HuH-7.5 (cell line): ENCODE results near the gene TCERG1L.

Experiments used
- DNase-seq: peaks from one replicate; pipeline ENCODE4 v3.0.0; 2011; ENCODE audit warnings: low spot score

TCERG1L gene

GRCh38 chr10:131207176-131207575 lies 104.3 kb downstream of the TCERG1L start:
- no peak for DNase-seq

DNA sequence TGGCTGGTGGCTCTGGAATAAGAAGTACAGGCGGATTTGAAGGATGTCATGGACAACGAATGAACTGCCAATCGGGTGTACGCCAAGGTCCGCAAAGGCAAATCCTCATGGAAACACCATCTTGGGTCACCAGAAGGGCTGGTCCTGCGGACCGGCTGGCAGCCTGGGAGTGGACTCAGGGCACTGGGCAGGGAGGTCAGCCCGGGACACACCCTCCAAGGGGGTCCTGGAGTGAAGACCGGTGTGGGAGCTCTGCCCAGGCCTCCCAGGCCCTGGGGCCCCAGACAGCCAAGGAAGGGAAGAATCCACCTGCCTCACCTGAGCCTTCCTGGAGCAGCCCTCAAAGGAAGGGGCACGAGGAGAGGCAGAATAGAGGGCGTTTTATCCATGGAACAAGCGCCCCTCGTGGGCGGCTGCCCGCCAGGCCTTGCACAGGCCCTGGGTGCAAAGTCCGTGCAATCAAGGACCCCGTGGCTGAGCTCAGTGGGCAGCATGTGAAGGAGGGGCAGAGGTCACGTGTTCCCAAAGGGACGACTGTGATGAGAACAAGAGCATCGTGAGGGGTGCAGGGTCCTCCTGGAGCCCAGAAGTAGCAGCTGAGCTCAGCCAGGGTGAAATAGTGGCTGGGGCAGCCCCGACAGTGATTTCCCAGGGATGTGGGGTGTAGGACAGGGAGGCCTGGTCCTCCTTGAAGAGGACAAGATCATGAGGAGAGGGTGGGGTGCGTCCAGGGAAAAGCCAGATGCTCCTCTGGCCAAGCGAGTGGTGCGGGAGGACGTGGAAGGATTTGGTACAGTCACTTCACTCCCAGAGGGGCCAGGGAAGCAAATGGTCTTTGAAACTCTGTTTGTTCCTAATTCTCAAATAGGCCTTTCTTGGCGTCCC lies 105.2 kb downstream of the TCERG1L start:
- DNase-seq, result no peak

- DNase-seq, result no peak
Measured at GRCh38 chr10:131205556-131205955, 106.0 kb downstream of the TCERG1L start.

- DNase-seq, result no peak
Measured at GRCh38 chr10:131204406-131205152, 106.9 kb downstream of the TCERG1L start.

DNA sequence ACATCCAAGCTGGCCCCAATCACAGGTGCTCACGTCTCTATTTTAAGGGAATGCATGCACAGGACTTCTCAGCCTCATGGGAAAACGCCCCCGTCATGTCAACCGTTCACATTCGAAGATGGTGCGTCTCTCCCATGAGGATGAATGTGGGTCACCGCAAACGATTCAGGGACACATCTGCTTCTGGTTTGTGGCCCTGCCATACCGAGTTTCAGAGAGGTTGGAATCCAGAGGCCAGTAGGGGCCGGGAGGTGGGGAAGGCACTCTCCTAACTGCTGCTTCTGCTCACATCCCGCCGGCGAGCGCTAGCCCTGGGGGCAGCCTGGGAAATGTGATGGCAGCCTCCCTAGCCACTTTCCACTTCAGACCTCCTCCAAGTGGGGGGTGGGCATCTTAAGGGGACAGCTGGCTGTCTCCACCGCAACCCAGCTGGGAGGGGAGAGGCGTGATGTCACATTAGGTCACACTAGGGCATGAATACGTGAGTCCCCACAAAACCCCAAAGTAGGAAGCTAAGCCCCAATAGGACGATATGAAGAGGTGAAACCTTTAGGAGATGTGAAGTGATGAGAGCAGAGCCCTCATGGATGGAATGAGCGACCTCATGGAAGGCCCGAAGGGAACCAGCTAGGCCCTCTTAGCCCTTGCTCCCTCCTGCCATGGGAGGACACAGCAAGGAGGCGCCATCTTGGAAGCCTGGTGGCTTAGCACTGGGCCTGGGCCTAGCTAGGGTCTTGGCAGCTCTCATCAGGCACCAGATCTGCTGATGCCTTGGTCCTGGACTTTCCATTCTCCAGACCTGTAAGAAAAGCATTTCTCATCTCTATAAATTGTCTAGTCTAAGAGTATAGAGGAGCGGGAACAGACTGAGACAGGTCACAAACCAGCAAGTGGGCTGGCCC lies 107.8 kb downstream of the TCERG1L start:
- DNase-seq, result no peak

DNA sequence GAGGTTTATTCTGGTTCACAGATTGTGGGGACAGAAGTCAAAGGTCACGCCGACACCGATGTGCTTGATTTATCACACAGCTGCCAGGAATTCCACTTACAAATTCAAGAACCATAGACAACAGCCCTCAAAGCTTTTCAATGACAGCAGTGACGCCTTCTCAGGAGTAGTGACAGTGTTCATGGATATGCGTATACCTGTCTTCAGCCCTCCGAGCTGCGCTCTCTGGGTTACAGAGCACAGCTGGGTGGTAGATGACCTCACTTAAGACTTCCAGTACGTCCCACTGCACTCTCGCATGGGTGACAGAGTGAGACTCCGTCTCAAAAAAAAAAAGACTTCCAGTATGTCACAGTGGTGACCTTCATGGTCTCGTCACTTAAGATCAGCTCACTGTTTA lies 108.5 kb downstream of the TCERG1L start:
- DNase-seq, result no peak

- DNase-seq, result no peak
Measured at GRCh38 chr10:131201741-131202515, 109.6 kb downstream of the TCERG1L start.

DNA sequence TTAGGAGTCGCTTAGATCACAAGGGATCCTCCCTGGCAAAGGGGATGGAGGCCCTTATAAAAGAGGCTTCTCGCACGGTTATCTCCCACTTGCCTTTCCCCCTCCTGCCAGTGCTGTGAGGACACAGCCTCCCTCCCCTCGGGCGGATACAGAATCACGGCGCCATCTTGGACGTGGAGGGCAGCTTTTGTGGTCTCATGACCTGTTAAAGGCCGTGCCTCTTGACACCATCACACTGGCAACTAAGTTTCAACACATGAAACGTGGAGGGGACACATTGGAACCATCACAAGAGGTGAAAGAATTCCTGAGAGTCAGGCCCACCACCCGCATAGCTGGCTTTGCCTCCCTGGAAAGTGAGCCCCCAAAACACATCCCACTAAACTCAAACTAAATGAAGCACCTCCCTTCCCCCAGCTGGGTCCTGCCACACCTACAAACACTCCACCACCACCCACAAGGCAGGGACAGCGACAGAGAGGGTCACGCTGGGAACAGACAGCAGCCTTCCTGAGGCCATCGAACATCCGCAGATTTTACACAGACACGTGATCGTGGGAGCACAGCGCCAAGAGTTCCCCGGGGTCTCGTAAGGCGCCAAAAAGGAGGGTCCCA lies 110.6 kb downstream of the TCERG1L start:
- no peak for DNase-seq

DNA sequence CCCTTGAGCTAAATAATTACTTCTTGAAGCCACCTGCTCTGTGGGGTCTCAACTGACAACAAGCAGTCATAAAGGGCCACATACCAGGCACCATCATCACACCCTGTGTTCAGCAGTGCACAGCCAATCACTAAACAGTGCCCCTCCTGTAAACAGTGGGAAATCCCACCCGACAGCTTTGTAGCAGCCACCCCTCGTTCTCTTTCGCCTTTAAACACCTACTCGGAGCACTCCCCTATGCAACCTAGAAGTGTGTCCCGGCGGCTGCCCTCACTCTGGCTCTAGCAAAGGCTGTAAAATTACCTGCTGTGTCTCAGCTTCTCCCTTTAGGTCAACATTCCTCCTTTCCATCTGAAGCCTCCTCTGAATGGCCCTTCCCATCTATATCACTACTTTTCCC lies 111.9 kb downstream of the TCERG1L start:
- DNase-seq, result no peak

DNA sequence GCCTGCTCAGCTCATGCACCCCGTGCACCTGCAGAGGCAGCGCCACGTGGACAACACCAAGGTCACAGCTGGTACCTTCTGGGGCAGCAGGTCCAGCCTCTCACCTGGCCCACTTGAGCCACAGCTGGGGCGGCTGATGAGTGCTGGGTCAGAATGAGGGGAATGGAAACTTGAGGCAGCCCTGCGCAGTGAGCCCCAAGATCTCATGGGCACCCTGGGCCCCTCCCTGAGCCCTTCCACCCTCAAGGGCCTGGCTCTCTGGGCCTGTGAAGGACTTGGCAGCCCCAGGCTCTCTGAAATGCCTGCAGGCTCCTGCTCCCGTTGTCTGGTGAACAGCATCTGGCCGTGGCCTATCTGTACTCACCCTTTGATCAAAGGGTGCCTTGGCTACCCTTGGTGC lies 112.7 kb downstream of the TCERG1L start:
- no peak for DNase-seq

- DNase-seq, result no peak
Measured at GRCh38 chr10:131198401-131198800, 113.1 kb downstream of the TCERG1L start.

GRCh38 chr10:131196176-131196885 lies 115.2 kb downstream of the TCERG1L start:
- DNase-seq, result no peak

GRCh38 chr10:131195558-131196159 lies 115.9 kb downstream of the TCERG1L start:
- no peak for DNase-seq

DNA sequence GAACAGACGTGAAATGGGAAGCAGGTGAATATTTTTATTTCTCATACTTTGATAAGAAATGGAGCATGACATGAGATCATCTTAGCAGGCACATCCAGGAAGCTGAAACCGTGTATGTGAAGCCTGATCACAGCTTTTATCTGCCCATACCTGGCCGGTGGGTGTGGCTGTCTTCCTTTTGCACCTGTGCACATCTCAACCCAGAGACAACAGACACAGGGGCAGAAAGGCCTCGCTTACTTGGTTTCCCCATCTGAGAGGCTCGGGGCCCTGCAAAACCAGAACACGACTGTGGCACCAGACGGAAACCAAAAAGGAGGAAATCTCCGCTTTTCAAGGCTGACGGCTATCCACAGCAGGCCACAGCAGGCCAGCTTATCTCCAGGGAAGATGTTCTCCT lies 116.4 kb downstream of the TCERG1L start:
- no peak for DNase-seq

DNA sequence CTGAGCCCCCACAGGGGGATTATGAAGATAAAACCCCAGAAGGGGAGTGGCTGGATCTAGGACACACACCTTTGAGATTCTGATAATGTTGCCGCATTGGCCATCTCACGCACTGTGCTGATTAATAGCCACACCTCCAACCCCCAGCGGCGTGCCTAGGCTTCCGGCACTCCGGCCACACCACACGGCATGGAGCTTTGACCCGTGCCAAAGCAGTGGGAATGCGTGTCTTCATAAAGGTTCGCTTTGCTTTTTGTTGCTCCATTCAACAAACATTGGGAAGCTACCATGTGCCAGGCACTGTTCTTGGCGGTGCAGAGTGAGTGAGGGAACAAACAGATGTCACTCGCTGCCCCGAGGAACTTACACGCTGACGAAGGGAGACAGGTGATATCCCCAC lies 117.6 kb downstream of the TCERG1L start:
- no peak for DNase-seq

- no peak for DNase-seq
Measured at GRCh38 chr10:131188494-131188893, 123.0 kb downstream of the TCERG1L start.

DNA sequence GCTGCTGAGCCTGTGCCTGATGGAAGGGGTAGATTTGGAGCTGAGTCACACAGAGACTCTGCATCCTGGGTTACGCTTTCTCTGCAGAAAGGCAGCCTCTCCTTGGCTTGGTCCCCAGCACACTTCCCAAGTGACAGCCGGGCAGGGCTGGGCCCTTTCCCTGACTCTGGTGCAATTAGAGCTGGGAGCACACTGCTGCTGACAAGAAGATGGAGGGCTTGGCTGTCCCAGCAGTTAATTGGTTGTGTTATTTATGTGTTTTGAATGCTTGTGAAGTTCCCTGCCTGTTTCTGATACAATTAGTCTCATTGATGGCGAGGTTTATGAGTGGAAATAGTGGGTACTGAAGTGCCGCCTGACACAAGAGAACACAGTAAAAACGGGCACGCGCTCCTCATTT lies 123.6 kb downstream of the TCERG1L start:
- DNase-seq, result no peak

DNA sequence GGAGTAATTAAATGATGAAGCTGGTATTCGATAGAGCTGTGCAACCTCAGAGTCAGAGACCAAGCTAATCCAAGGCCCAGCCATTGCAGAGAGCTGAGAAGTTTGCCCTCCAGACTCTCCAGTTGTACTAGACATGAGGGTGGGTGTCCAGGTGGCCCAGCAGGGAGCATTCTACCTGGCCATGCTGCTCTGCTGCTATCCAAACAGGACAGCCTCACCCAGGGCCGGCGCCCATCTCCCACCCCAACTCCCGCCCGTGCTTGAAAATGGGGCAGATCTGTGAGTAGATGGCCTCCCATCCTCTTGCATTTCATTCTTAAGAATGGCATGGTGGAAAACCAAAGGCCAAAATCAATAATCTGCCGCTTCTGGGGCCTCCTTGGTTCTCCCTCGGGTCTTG lies 124.2 kb downstream of the TCERG1L start:
- DNase-seq, result no peak

GRCh38 chr10:131186547-131187253 lies 124.8 kb downstream of the TCERG1L start:
- no peak for DNase-seq
